Left renal pelvis (tissue), 4 donors: ENCODE data around the gene LIN28B. TPM values are rescaled to one million over a fixed set of nuclear protein-coding genes. Genes with fewer than 3 reads are reported as not detected.
"Not testable (repeated sequence)": the region's sequence is repeated elsewhere in the genome, so short reads cannot be mapped to it uniquely, and the experiment has no call there.

Experiments used
- DNase-seq, 4 donors: peaks; one replicate each; pipeline ENCODE4 v3.0.0-alpha.2; 2013; ENCODE audit warnings: low read depth in 4 of 4, low spot score in 3 of 4
- polyA plus RNA-seq, 4 donors: library from polyadenylated mRNA; unstranded; fragments of 120-200 nt; gene quantifications; one replicate each; pipeline ENCODE4 v1.2.1, GENCODE V29; 2013; ENCODE audit not compliant: insufficient read length in 4 of 4

LIN28B gene
- polyA plus RNA-seq, 4 donors: 0.11 to 0.30 (median 0.19) TPM

DNA sequence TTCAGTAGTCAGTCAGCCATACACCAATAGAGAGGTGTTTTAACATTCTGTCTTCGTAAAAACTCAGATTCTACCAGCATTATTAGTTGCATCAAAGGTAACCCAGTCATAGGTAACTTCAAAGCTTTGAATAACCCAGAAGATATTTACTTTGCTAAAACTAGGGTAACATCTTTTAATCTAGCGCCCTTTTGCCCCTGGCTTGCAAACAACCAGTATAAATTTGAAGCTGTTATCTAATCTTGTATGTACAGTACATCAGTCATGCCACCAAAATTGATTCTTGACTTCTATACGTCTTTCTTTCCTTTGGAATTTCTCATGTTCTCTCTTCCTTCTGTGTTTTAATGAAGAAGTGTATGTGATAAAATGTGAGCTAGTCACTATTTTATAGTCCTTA, 109.3 kb downstream of the LIN28B start:
- DNase-seq: no peak

DNA sequence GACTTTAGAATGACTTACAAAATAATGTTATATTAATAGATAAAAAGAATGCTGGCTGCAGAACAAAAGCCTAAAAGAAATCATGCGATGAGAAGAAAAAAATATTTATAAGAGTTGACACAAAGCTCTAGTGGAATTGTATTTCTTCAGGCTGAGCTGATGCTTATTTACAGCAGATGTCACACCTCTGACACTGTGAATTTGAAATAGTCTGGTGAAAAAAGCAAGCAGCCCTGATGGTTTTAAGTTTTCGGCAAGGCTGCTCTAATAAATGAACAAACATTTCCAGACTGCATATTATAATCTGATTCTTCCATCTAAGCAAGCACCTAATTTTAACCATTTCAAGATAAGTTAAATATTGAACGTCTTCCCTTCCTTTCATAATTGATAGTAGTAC, 109.9 kb downstream of the LIN28B start:
- no peak for DNase-seq

DNA sequence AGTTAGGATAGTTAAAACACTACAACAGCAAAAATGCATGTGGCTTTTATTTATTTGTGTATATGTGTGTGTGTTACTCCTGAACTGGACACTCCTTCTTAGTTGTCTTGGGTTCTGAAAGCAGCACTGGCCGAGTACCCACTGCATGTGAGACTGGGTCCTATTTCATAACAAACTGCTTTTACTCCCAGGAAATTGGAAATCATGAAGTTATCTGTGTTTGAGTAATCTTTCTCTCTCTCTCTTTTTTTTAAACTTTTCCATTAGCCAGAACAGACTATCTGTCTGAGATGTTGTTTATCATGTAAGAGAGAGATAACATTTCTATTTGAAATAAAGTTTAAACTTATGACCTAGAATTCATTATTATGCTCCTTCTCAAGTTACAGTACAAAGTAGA, 110.4 kb downstream of the LIN28B start:
- no peak for DNase-seq

DNA sequence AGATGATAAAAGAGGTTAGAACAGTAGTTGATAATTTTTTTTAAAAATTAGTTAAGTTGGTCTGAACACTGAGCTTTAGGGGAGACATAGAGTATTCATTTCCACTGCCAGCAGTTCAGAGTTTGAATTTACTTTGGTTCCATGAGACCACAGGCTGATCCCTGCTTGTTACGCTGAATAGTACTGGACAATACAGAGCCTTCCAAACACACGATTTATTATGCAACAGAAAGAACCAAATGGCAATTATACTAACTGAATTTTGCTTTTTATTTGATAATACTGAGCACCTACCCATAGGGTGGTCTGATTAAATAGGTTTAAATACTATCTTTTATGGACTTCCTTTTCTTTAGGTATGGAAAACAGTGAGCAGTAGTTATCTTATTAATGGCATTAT, 111.5 kb downstream of the LIN28B start:
- DNase-seq: no peak

DNA sequence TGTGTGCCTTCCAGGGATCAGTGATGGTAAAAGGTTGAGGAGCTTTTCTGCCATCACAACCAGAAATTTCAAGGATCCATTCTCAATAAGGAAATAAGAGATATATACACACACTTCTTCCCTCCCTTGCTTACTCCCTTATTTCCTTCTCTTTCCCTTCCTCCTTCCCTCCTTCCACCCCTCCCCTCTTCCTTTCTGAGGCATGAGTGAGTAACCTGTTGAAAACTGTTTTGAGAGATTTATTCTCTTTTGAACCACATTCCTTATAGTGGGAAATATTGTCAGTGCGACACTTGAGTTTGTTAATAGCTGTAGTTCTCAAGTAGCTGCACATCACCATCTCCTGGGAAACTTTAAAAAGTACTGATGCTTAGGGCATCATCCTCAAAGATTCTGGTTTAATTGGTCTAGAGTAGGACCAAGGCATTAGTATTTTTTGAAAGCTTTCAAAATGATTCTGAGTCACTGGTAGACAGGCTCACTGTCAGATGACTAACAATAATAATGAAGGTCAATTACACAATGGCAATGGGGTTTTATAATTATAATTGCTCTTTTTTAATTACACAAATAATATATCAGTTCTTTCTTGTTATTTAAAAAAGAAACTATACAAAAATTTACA, 113.0 kb downstream of the LIN28B start:
- DNase-seq: no peak

DNA sequence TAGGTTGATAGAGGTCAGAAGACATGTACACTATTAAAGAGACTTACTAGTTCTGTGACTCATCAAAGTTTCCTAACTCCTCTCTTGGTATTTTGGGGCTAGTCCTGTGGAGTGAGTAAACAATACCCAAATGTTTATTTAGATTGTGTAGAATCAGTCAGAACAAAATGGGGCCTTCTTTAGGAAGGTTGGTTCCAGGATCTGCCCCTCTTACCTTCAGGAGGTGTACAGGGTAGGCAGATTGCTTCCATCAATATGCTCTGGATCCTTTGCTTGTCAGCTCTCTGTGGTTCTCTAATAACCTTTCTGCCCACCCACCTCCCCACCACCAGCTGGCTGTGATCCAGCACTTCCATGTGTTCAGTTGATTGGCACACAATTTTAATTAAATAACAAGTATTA, 115.9 kb downstream of the LIN28B start:
- no peak for DNase-seq

DNA sequence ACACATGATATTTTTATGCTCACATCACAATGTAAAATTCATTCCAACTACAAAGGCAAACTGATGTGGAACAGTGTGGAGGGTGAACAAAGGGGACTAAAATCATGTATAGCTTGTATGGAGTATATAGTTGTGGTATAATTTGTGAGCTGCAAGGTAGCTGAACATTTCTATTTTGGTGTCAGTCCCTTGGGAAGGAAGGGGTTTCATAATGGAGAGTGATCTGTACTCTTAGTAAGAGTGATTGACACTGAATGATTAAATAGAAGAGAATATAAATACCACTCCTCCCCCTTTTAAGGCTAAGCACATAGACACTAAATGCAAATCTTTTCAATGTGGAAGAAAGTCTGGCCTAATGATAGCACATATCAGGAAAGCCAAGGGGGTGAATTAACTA, 118.3 kb downstream of the LIN28B start:
- no peak for DNase-seq

DNA sequence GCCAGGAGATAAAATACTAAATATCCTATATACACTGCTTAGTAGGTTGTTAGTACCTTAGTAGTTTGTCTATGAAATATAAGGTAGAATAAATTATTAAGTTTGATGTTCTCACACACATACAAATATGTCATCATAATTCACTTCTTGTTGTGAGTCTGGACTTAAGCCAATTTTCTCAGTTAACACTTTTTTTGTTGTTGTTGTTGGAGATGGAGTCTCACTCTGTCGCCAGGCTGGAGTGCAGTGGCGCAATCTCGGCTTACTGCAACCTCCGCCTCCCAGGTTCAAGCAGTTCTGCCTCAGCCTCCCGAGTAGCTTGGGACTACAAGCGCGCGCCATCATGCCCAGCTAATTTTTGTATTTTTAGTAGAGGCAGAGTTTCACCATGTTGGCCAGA, 119.5 kb downstream of the LIN28B start:
- DNase-seq: not testable (repeated sequence)

DNA sequence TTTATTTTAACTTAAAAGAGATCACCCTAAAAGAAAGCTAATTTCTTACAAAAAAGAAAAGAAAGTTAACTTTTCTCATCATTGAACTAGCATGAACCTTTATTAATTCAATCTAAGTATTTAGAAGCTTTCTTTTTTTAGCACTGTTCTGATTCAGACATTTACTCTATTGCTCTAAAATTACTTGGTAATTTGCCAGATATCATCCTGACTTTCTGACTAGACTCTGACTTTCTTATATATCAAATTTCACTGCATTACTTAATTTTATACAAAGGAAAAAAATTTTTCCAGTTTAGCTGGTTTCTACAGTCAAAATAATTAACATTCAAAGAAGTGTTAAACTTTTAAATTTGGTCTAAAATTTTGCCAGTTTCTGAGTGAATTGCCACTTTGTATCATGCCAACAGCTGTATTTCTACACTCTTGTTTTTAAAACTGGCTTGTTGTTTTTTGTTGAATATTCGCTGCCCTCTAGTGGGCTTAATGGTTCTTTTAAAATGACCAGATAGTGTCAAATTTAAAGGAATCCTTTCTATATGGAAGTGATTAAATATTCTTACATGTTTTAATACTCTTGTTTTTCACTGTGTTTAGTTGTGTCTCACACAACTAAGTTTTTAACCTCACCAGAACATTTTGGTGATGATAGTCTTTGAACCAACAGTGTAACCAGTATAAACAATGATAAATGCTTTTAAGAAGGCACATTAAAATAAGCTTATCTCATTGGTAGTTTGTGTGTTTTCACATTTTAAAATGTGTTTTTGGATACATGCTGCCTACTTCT, 120.9 kb downstream of the LIN28B start:
- DNase-seq: peak in 3 of 4 donors; percentile 10 to 25 (median 24)

DNA sequence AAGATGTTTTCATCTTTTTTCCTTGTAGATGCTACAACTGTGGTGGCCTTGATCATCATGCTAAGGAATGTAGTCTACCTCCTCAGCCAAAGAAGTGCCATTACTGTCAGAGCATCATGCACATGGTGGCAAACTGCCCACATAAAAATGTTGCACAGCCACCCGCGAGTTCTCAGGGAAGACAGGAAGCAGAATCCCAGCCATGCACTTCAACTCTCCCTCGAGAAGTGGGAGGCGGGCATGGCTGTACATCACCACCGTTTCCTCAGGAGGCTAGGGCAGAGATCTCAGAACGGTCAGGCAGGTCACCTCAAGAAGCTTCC, 121.4 kb downstream of the LIN28B start:
- no peak for DNase-seq

DNA sequence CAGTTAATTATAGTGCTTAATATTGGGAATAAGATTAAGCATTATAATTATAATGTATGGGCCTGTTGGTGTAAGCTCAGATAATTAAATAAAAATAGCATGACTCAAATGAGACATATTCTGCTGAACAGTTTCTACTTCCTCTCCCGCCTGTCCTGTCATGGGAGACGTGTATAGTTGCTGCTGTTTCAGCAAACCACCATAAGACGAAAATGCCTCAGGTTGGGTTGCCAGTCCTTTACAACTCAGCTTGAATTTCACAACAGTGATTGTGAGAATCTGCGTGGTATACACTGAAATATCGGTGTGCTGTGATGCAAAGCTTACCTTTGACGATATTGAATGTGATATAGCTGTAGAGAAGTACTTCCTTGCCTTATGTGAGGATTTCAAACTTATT, 123.4 kb downstream of the LIN28B start:
- DNase-seq: no peak

DNA sequence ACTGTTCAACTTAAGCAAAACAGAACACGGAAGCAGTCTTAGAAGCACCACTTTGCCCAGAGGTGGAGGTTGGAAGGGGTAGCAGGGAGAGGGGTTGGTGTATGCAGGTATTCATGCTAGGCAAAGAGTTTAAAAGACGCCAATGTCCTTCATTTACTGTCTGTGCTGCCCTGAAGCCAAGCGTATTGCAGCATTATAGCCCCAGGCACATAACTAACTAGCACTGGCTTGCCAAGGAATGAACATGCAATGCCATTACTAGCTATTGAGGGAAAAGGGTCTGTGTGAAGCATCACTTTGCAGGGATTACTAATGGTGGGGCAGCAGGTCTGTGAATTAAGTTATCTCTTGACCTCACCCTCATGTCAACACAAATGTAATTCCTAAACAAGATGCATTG, 124.8 kb downstream of the LIN28B start:
- DNase-seq: not testable (repeated sequence)

DNA sequence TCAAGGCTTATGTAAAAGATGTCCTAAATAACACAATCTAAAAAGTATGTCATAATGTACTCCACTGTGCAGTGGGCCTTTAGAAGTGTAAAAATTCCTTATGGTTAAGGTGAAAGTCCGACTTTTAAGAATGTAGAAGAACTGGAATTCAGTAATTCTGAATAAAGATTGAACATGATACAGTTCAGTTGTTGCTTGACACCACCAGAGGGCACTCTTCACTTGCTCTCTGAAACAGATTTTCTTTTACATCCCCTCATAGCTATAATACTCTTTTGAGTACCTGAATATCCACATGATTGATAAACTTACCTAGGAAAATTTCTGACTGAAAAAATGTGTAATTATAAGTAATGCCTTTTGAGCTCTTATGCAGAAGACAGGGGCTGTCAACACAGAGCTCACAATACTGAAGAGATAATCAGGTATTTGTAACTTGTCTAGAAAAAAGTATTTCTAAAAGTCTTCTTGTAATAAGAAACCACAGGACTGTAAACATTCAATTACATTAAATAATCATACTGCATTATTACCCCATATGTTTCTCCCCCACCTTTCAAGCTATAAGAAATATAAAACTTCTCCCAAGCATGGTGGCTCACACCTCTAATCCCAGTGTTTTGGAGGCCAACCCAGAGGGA, 130.8 kb downstream of the LIN28B start:
- DNase-seq: peak; percentile 18 to 40 (median 26)

DNA sequence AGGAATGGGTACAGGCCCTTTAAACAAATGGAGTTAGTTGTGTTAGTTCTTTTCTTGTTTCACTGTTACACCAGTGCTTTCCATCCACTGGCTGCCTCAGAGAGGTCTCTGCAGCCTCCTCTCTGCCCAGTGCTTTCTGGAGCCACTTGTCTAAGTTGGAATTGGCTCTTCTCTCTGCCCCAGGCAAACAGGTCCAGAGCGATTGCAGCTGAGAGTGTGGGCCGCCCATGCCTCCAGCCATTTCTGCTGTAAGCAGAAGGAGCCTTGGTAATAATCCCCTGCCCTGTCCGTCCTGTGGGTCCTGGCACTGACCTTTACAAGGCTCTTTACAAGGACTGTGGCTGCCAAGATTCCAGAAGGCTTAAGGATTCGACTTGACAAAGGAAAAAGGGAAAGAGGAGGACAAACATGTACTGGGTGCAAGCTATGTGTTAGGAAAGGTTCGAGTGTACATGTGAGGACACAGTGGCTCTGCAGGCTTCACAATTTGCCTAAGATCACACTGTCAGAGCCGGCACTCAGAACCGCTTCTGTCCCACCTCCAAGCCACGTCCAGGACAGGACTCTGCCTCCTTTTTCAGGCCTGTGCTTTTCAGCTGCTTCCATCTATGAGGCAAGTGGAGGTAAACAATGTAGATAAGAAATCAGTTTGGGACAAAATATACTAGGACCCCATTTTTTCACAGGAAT, 134.4 kb downstream of the LIN28B start:
- no peak for DNase-seq

DNA sequence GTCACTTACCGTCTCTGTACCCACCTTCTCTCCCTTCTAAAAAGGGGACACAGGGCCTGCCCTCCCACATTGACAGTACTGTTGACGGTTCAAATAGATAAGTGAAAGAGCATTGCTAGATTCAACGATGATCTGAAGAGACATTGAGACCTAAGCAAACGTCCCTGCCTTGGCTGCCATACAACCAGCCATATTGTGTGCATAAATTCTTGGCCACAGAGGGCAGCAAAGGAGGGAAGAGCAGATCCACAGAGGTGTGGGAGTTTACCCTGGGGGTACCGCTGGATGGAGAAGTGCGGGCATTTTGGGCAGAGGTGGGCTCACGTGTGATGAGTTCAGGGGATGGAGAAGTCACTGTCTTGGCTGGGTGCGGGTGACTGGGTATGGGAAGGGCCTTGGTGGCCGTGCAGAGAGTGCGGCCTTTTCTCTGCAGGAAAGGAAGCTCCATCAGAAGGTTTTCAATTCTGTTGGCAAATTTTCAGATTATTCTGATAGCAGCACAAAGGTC, 137.3 kb downstream of the LIN28B start:
- no peak for DNase-seq

DNA sequence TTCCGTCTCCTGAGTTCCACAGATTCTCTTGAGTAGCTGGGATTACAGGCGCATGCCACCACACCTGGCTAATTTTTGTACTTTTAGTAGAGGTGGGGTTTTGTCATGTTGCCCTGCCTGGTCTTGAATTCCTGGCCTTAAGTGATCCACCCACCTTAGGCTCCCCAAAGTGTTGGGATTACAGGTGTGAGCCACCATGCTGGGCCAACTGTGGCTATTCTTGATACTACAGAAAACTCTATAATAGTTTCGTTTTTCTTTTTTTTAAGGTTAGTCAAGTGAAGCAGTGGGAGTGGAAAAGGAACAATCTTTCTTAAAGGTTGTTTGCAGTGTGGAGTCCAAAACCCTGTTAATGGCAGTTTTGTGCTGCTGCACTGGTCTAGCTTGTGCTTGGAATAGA, 138.2 kb downstream of the LIN28B start:
- DNase-seq: no peak

DNA sequence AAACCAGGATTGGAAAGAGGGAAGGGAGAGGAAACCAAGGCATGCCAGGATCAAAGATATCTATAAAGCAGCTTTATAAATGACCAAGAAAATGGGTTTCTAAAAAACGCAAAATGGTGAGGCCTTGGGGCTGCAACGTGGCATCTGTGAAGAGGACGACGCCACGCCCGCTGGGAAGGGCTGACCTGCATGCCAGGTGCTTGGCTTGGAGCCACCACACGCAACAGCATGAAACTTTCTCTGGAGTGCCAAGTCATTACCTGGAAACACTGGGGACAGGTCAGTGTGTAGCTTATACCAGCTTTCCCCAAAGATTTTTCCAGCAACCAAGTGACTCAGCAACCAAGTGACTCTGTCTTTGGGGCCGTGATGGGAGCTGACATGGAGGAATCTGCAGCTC, 140.4 kb downstream of the LIN28B start:
- DNase-seq: no peak

DNA sequence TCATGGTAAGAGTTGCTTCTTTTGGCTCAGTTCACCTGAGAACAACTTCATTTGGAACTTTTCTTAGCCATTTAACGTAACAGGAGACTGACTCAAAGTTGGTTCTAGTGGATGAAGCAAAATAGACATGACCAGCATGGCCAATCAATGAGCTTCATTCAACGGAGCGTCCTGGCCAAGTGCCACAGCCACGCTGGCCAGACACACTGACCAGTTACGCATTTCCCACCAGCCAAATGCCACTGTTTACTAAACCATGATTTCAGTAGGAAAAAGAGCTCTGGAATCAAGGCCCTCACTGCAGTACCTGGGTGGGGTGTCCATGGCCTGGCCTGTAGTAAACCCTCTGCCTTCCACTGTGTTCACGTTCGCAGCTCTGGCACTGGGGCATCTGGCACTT, 142.5 kb downstream of the LIN28B start:
- DNase-seq: no peak

DNA sequence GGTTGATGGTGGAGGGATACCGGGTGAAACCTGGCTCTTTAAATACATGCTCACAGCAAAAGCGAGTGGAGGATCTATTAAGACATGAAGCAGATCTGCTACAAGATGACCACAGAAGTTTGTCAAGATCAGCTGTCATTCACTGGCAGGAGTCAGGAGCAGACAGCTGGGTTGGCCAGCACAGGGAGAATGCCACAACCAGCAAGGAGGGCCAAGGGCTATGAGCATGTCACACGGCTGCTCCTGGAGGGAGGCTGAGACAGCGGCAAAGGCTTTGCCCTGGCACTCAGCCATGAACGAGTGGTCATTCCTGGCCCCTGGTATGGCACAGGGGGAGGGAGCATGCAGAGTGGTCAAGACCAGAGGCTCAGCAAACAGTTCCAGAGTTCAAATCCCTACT, 145.3 kb downstream of the LIN28B start:
- no peak for DNase-seq

DNA sequence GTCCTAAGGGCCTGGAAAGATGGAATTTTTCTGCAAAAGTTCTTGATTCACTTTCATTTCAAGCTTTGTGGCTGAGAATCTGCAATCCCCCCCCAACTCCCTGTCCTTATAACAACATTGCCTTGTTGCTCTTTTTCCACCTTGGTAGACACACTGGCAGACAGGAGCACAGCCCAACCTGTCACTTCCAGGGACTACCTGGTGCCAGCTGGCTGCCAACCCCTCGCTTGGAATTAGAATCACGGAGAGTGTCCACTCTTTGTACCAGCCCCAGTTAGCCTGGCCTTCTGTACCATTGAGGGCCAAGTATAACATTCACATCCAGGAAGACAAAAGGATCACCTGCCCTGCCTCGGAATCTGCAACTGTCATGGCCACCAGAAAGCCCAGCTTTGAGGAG, 148.2 kb downstream of the LIN28B start:
- DNase-seq: no peak

DNA sequence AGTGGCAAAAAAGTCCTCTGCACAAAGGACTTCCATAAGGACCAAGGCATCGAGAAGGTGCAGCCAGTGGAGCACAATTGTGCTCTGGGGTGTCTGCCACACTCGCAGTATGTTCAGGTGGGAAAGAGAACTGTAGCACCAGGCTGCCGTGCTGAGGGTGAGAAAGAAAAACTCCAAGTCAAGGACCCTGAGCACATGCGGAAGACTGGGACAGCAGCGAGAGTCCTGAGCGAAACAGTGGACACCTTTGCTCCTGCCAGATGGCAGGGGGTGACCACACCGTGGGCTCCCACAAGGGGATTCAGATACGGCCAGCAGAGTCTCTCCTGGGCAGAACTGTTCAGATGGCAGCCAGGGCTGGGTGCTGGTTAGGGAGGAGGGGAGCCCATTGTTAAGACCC, 149.4 kb downstream of the LIN28B start:
- DNase-seq: no peak
